GM06990 (cell line): ENCODE measurements around the gene PSMB10.
A peak's percentile ranks its signal among the peaks of the same experiment; 100 is the strongest.

Experiments
- DNase-seq: peaks from one replicate; pipeline ENCODE4 v3.0.0-alpha.2; 2011; ENCODE audit not compliant: insufficient read length; ENCODE audit errors: extremely low read depth
- H3K27me3 ChIP-seq: replicated peaks from 2 replicates; pipeline ENCODE4 v1.6.0; 2011; ENCODE audit warnings: low read length; ENCODE audit not compliant: control insufficient read depth, insufficient read depth
- H3K36me3 ChIP-seq: 2 replicates; pipeline ENCODE4 v1.5.1; 2011; ENCODE audit warnings: low read length; ENCODE audit not compliant: control insufficient read depth, insufficient read depth
- H3K4me3 ChIP-seq: replicated peaks from 2 replicates; pipeline ENCODE4 v1.5.1; 2011; ENCODE audit warnings: low read depth, mild to moderate bottlenecking, control low read depth, low read length
- TF ChIP-seq, protein P1 (sequence below): IDR thresholded peaks from 2 replicates; pipeline ENCODE4 v1.5.1; 2011; ENCODE audit warnings: low read length, control low read depth, mild to moderate bottlenecking, inconsistent platforms; ENCODE audit not compliant: insufficient read depth, poor library complexity, severe bottlenecking

The PSMB10 gene

DNA sequence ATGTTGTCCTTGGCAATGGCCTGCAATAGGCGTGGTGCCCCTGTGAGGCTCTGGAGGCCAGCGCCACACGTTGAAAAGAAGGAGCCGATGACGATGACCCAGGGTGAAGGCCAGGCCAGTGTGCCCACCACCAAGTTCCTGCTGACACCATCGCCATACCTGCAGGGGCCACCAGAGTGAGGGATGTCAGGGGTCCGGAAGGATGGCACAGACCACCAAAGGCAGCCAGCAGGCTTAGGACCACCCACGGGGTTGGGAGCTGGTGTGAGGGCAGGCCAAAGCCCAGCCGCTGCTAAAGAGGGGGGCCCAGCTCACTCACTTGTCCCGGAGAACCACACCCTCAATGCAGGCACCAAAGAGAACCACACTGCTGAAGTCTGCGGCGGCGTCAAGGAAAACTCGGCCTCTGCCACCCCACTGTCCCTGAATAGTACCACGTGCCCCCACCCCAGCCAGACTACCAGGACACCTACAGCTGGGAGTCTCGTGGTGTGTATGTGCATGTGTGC, 13.7 kb upstream of the PSMB10 start:
- DNase-seq: no peak
- no peak overlapping the region for H3K4me3 ChIP-seq
- TF ChIP-seq, protein P1, sequence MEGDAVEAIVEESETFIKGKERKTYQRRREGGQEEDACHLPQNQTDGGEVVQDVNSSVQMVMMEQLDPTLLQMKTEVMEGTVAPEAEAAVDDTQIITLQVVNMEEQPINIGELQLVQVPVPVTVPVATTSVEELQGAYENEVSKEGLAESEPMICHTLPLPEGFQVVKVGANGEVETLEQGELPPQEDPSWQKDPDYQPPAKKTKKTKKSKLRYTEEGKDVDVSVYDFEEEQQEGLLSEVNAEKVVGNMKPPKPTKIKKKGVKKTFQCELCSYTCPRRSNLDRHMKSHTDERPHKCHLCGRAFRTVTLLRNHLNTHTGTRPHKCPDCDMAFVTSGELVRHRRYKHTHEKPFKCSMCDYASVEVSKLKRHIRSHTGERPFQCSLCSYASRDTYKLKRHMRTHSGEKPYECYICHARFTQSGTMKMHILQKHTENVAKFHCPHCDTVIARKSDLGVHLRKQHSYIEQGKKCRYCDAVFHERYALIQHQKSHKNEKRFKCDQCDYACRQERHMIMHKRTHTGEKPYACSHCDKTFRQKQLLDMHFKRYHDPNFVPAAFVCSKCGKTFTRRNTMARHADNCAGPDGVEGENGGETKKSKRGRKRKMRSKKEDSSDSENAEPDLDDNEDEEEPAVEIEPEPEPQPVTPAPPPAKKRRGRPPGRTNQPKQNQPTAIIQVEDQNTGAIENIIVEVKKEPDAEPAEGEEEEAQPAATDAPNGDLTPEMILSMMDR: no peak
- H3K27me3 ChIP-seq: no peaks in the 10 kb centered on the region
- peaks cover 42% of the 10 kb centered on the region for H3K36me3 ChIP-seq

DNA sequence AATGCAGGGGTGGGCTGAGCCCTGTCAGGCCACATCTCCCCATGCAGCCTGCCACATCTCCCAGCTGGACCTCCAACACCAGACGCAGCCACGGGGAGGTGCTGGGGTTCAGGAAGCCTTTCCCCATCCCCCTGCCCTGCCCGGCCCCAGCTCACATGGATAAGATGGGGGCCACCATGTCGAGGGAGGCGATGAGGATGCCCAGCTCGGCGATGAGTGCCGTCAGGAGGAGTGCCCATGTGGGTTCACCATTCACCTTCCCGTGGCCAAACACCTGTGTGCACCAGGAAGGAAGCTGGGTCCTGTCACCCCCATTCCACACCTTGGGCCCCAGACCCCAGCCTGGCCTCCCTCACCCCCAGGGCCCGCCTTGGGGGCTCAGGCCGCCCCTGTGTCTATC, 13.0 kb upstream of the PSMB10 start:
- TF ChIP-seq, protein P1: no peak
- Histone ChIP-seq H3K27me3 (no peaks in the 10 kb centered on the region), H3K36me3 (peaks cover 41% of the 10 kb centered on the region), H3K4me3 (no peak overlapping the region)
- no peak for DNase-seq

DNA sequence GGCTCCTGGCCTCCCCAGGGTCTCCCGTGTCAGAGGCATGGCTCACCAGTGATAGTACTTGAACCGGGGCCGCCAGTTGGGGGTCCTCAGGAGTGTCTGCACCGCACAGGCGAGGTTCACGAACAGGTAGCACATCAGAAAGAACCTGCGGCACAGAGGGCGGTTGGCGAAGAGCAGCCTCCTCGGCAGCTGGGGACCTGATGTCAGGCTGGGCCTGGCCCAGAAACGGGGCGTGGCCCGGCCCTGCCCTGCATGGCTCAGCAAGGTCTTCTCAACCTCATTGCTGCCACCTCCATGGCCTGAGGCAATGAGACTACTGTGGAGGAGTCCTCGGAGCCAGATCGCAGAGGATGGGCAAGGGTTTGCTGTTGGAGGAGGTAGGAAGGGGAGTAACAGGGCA, 11.4 kb upstream of the PSMB10 start:
- Histone ChIP-seq H3K4me3 (no peak overlapping the region), H3K36me3 (peaks cover 47% of the 10 kb centered on the region), H3K27me3 (no peaks in the 10 kb centered on the region)
- DNase-seq: no peak
- TF ChIP-seq, protein P1: no peak

DNA sequence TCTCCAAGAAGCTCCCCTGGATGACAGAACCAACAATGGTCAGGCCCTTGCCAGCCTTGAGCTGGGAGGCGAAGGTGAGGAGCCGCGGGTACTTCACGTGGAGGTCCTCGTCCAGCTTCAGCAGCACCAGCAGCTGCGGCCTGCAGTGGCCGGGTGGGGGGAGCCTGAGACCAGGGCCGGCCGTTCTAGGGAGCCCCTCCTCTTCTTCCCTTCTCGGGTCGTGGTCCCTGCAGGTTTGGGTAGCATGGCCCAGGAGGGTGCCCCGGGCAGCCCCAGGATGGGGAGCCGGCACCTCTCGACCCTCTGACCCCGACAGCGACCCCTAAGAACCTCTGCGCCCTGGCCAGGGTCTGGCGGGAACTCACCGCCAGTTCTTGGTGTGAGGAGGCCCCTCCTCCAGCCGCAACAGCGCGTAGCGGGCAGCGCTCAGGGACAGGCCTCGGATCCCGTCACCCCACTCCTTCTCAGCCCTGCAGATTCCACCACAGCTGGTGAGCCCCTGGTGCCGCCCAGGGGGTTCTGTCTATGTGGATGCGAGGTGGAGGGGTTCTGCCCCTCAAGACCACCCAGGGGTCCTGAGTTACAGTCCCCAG, 10.4 kb upstream of the PSMB10 start:
- DNase-seq: no peak
- Histone ChIP-seq H3K36me3 (peaks cover 50% of the 10 kb centered on the region), H3K4me3 (no peak overlapping the region), H3K27me3 (no peaks in the 10 kb centered on the region)
- TF ChIP-seq, protein P1: no peak

DNA sequence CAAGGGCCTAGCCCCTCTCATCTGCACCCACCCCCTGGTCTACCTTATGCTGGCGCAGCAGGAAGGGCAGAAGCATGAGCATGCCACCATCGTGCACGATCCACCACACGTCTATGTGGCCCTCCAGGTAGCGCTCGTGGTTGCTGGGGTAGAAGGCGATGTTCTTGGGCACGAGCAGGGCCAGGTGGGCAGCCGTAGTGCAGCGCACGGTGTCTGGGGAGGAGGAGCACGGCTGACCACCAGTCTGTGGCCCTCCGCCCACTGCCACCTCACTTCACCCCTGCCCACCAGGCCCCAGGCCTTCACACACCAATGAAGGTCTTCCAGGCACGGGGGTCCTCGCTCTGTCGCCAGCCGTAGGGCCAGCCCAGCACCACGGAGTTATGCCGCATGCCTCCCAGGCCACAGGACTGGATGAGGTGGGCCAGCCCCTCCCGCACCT, 9.5 kb upstream of the PSMB10 start:
- TF ChIP-seq, protein P1: no peak
- Histone ChIP-seq H3K36me3 (peaks cover 49% of the 10 kb centered on the region), H3K4me3 (no peak overlapping the region), H3K27me3 (no peaks in the 10 kb centered on the region)
- DNase-seq: no peak

DNA sequence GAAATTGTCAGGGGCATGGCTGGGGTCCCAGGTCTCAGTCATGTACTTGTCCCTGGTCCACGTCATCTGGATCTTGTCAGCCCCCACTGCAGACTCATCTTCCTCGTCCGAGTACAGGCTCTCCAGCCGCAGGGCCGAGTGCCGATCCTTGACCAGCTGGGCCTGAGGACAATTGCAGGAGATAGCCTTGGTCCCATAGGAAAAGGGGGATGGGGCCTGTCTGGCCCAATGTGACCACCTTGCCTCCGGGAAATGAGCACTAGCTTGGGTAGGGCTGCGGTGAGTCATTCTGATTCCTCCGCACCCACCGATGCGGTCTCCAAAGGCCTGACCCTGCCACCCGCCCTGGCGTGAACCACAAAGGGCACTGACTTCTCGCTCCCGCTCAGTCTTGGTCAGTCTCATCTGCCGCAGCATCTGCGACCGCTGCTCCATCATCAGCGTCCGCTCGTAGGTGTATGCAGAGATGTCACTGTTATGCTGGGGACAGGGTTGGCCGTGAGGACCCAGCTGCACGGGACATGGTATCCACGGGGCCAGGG, 8.8 kb upstream of the PSMB10 start:
- H3K27me3 ChIP-seq: no peaks in the 10 kb centered on the region
- DNase-seq: peak; percentile 13
- TF ChIP-seq, protein P1: no peak
- H3K4me3 ChIP-seq: no peak overlapping the region
- peaks cover 43% of the 10 kb centered on the region for H3K36me3 ChIP-seq
